Spleen (tissue), 7 donors: ENCODE data around the gene KLHL30.
"Not testable (repeated sequence)": the region's sequence is repeated elsewhere in the genome, so short reads cannot be mapped to it uniquely, and the experiment has no call there.

ENCODE experiments used
- CTCF ChIP-seq, 11 experiments: fragments of 200-600 bp in 7 of 11; fragments of 450-650 bp in 4 of 11; sonication (generic) in 4 of 11; IDR thresholded peaks in 8 of 11; conservative IDR thresholded peaks in 3 of 11; 1 replicate in 7 of 11; 2 replicates in 4 of 11; pipeline versions ENCODE4 v1.4.0 to v1.8.0; 2016 to 2021; ENCODE audit warnings: antibody characterized with exemption in 11 of 11, inconsistent platforms in 4 of 11, mild to moderate bottlenecking in 1 of 11
- POLR2A ChIP-seq, 3 donors: fragments of 450-650 bp; IDR thresholded peaks; one replicate each; pipeline ENCODE4 v1.5.1; 2017; ENCODE audit warnings: antibody characterized with exemption in 3 of 3, mild to moderate bottlenecking in 1 of 3
- POLR2AphosphoS5 ChIP-seq, 3 donors: sonication (generic); formaldehyde crosslinking; IDR thresholded peaks; one replicate each; pipeline ENCODE4 v1.5.1; 2017; ENCODE audit warnings: antibody characterized with exemption in 3 of 3
- donor health status: DM: no; HTN: no; CAD: no; lungs with moderate emphysema.
- donor health status: DM: no; HTN: no; CAD: no.
- donor health status: DM: no; HTN: no; CAD: no.

- TF ChIP-seq CTCF (IDR thresholded peaks at IDR 0.05 in 8 of 11, conservative IDR thresholded peaks at IDR 0.05 in 3 of 11); POLR2AphosphoS5 (IDR thresholded peaks at IDR 0.05); POLR2A (IDR thresholded peaks at IDR 0.05): not testable (repeated sequence)
Observed at GRCh38 chr2:238171072-238171431, 32.6 kb downstream of the KLHL30 start.
